H1 (cell line): ENCODE data around the gene ATXN7. TPM values are rescaled to one million over a fixed set of nuclear protein-coding genes. Genes with fewer than 3 reads are reported as not detected.

Experiments used
- CTCF ChIA-PET: fragments of 300-600 bp; sonication (Branson Sonifier 250); formaldehyde crosslinking; loops from one replicate; lab custom pipeline; 2021; ENCODE audit not compliant: partially characterized antibody; lab: Charles Lee
- POLR2A ChIA-PET: fragments of 300-600 bp; sonication (Branson Sonifier 250); formaldehyde crosslinking; loops from one replicate; lab custom pipeline; 2021; ENCODE audit warnings: inconsistent platforms; ENCODE audit not compliant: partially characterized antibody; lab: Charles Lee
- DNase-seq, 2 experiments: peaks; one replicate each; pipeline versions ENCODE4 v3.0.0 to v3.0.0-alpha.2; 2010 to 2022; ENCODE audit warnings: low spot score in 2 of 2, low read depth in 1 of 2, mixed read lengths in 1 of 2
- FAIRE-seq: peaks from 2 replicates; lab custom pipeline; 2011; peaks lifted over from hg19 to GRCh38; lab: Jason Lieb, UNC
- H2AFZ ChIP-seq: 2 replicates; pipeline ENCODE4 v1.8.1; 2012; ENCODE audit warnings: low read length, inconsistent platforms
- H2AK5ac ChIP-seq: 2 replicates; pipeline ENCODE4 v1.6.1; 2013; ENCODE audit warnings: low read depth, low read length
- H2BK120ac ChIP-seq: replicated peaks from 2 replicates; pipeline ENCODE3; 2013; ENCODE audit warnings: low read depth, low read length, inconsistent platforms
- H2BK12ac ChIP-seq: 2 replicates; pipeline ENCODE4 v1.6.1; 2013; ENCODE audit warnings: low read depth, low read length
- H2BK15ac ChIP-seq: 2 replicates; pipeline ENCODE4 v1.6.1; 2013; ENCODE audit warnings: low read length
- H2BK20ac ChIP-seq: 2 replicates; pipeline ENCODE4 v1.6.1; 2013; ENCODE audit warnings: low read length
- H2BK5ac ChIP-seq: 2 replicates; pipeline ENCODE4 v1.6.1; 2013; ENCODE audit warnings: low read depth, low read length
- H3K14ac ChIP-seq: 2 replicates; pipeline ENCODE4 v1.6.1; 2013; ENCODE audit warnings: inconsistent platforms; ENCODE audit not compliant: insufficient read length
- H3K18ac ChIP-seq: 2 replicates; pipeline ENCODE4 v1.6.1; 2013; ENCODE audit warnings: low read length; ENCODE audit errors: extremely low read depth
- H3K23ac ChIP-seq: 2 replicates; pipeline ENCODE4 v1.6.1; 2013; ENCODE audit warnings: inconsistent platforms; ENCODE audit not compliant: insufficient read length
- H3K23me2 ChIP-seq: 2 replicates; pipeline ENCODE4 v1.6.1; 2013; ENCODE audit warnings: low read depth, low read length
- H3K27ac ChIP-seq: 2 replicates; pipeline ENCODE4 v1.6.1; 2011; ENCODE audit warnings: low read depth, low read length, inconsistent platforms
- H3K27me3 ChIP-seq, 4 experiments: replicated peaks in 1 of 4; 1 replicate in 1 of 4; 2 replicates in 3 of 4; pipeline versions ENCODE4 v1.6.1 to v1.8.1; 2011 to 2013; ENCODE audit warnings: low read length in 3 of 4, mild to moderate bottlenecking in 3 of 4, inconsistent platforms in 2 of 4, mixed read lengths in 2 of 4, moderate library complexity in 1 of 4; ENCODE audit not compliant: control insufficient read depth in 3 of 4, insufficient read depth in 3 of 4; ENCODE audit errors: extremely low read depth in 1 of 4
- H3K36me3 ChIP-seq, 4 experiments: 2 replicates each; pipeline versions ENCODE4 v1.6.1 to v1.8.1; 2011 to 2013; ENCODE audit warnings: mild to moderate bottlenecking in 4 of 4, low read length in 3 of 4, moderate library complexity in 2 of 4, control low read depth in 1 of 4, inconsistent platforms in 1 of 4; ENCODE audit not compliant: insufficient read depth in 4 of 4, control insufficient read depth in 2 of 4
- H3K4ac ChIP-seq: replicated peaks from 2 replicates; pipeline ENCODE3; 2013; ENCODE audit warnings: low read length, low read depth, mixed read lengths, inconsistent platforms; ENCODE audit not compliant: insufficient read length
- H3K4me1 ChIP-seq, 4 experiments: replicated peaks in 1 of 4; 1 replicate in 1 of 4; 2 replicates in 3 of 4; pipeline versions ENCODE4 v1.6.1 to v1.8.1; 2011 to 2013; ENCODE audit warnings: low read length in 3 of 4, inconsistent platforms in 2 of 4, mixed read lengths in 1 of 4; ENCODE audit not compliant: insufficient read depth in 4 of 4, control insufficient read depth in 3 of 4
- H3K4me2 ChIP-seq, 2 experiments: 2 replicates each; pipeline versions ENCODE4 v1.6.1 to v1.8.1; 2011 to 2013; ENCODE audit warnings: low read depth in 2 of 2, low read length in 2 of 2, control low read depth in 1 of 2, inconsistent platforms in 1 of 2, mild to moderate bottlenecking in 1 of 2; ENCODE audit not compliant: insufficient read depth in 1 of 2
- H3K4me3 ChIP-seq, 4 experiments: fragments of 200-600, 300-600 bp in 1 of 4; sonication (generic), shearing (Covaris generic), sonication (Bioruptor Twin) in 1 of 4; 2 replicates each; pipeline versions ENCODE4 v1.5.1 to v1.8.1; 2011 to 2016; ENCODE audit warnings: low read length in 4 of 4, low read depth in 3 of 4, control low read depth in 2 of 4, inconsistent platforms in 2 of 4, mild to moderate bottlenecking in 2 of 4, mixed read lengths in 1 of 4, moderate library complexity in 1 of 4; ENCODE audit not compliant: insufficient read depth in 2 of 4; ENCODE audit errors: extremely low read depth in 1 of 4
- H3K56ac ChIP-seq: replicated peaks from 2 replicates; pipeline ENCODE3; 2013; ENCODE audit warnings: low read depth, mild to moderate bottlenecking, mixed read lengths, low read length, inconsistent platforms; ENCODE audit not compliant: insufficient read length
- H3K79me1 ChIP-seq: 2 replicates; pipeline ENCODE4 v1.6.1; 2013; ENCODE audit warnings: low read depth, low read length, control low read depth
- H3K79me2 ChIP-seq, 2 experiments: 2 replicates each; pipeline versions ENCODE4 v1.6.1 to v1.8.1; 2012 to 2013; ENCODE audit warnings: low read length in 2 of 2, mild to moderate bottlenecking in 2 of 2, inconsistent platforms in 1 of 2; ENCODE audit not compliant: insufficient read depth in 2 of 2, control insufficient read depth in 1 of 2
- H3K9ac ChIP-seq, 4 experiments: replicated peaks in 1 of 4; 1 replicate in 1 of 4; 2 replicates in 3 of 4; pipeline versions ENCODE4 v1.6.1 to v1.8.1; 2011 to 2013; ENCODE audit warnings: low read depth in 3 of 4, low read length in 3 of 4, control low read depth in 2 of 4, mild to moderate bottlenecking in 2 of 4, moderate library complexity in 2 of 4, inconsistent platforms in 1 of 4; ENCODE audit errors: extremely low read depth in 1 of 4
- H3K9me3 ChIP-seq, 2 experiments: 2 replicates each; pipeline versions ENCODE4 v1.6.1 to v1.8.1; 2012 to 2013; ENCODE audit warnings: mild to moderate bottlenecking in 2 of 2, moderate library complexity in 2 of 2, control low read depth in 1 of 2, inconsistent platforms in 1 of 2, low read depth in 1 of 2, low read length in 1 of 2, mixed read lengths in 1 of 2; ENCODE audit not compliant: insufficient read depth in 2 of 2
- H4K20me1 ChIP-seq, 2 experiments: replicated peaks in 1 of 2; 2 replicates each; pipeline versions ENCODE3 to v1.8.1; 2011 to 2013; ENCODE audit warnings: inconsistent platforms in 2 of 2, low read length in 2 of 2, mild to moderate bottlenecking in 1 of 2; ENCODE audit not compliant: insufficient read depth in 2 of 2, control insufficient read depth in 1 of 2
- H4K5ac ChIP-seq: 2 replicates; pipeline ENCODE4 v1.6.1; 2013; ENCODE audit warnings: low read length, low read depth, mixed read lengths, inconsistent platforms; ENCODE audit not compliant: insufficient read length
- H4K8ac ChIP-seq: 2 replicates; pipeline ENCODE4 v1.8.0; 2013; ENCODE audit warnings: mild to moderate bottlenecking, moderate library complexity, low read length, inconsistent platforms; ENCODE audit not compliant: insufficient read depth; ENCODE audit errors: extremely low read depth
- H4K91ac ChIP-seq: replicated peaks from 2 replicates; pipeline ENCODE3; 2013; ENCODE audit warnings: low read length, mixed read lengths, inconsistent platforms; ENCODE audit not compliant: insufficient read length
- ASH2L ChIP-seq: fragments of 200-600, 300-600 bp; sonication (generic); IDR thresholded peaks from one replicate; pipeline ENCODE4 v1.7.1; 2017; ENCODE audit warnings: low read length
- NANOG ChIP-seq: IDR thresholded peaks from 2 replicates; pipeline ENCODE4 v1.6.1; 2011; ENCODE audit warnings: low read length, low read depth, mild to moderate bottlenecking, inconsistent platforms; ENCODE audit not compliant: insufficient read depth, poor library complexity, severe bottlenecking
- SP1 ChIP-seq: IDR thresholded peaks from 2 replicates; pipeline ENCODE4 v1.6.1; 2011; ENCODE audit warnings: low read depth, low read length
- SP2 ChIP-seq: IDR thresholded peaks from 2 replicates; pipeline ENCODE4 v1.6.1; 2012; ENCODE audit warnings: mild to moderate bottlenecking, low read length, inconsistent platforms
- WGBS, 2 experiments: shearing (Covaris generic) in 1 of 2; methylation state at CpG; one replicate each; pipeline versions ENCODE4 v1.1.6 to v1.1.7; 2013 to 2015; ENCODE audit warnings: low lambda C conversion rate in 2 of 2, mixed read lengths in 2 of 2, inconsistent platforms in 1 of 2, low coverage in 1 of 2, missing lambda C conversion rate in 1 of 2; ENCODE audit not compliant: insufficient replicate concordance in 2 of 2, insufficient coverage in 1 of 2, insufficient read length in 1 of 2; ENCODE audit errors: extremely low coverage in 1 of 2, missing lambda C conversion rate in 1 of 2; 5-methylcytosine and 5-hydroxymethylcytosine counted together
- polyA plus RNA-seq, 7 experiments: library from polyadenylated mRNA; depleted of rRNA in 3 of 7; stranded (reverse) in 5 of 7; unstranded in 2 of 7; fragments of >200 nt in 5 of 7; fragments of 200-250 nt in 2 of 7; gene quantifications; 1 replicate in 5 of 7; 2 replicates in 1 of 7; 4 replicates in 1 of 7; pipeline versions ENCODE4 v1.2.1 to v1.2.3, GENCODE V29; 2011 to 2013; ENCODE audit warnings: missing spikeins in 2 of 7, mixed read lengths in 2 of 7
- total RNA-seq: library from RNA; stranded (reverse); fragmentation: NEBNext Ultra II Directional; extraction: Animal tissue kit (Norgen Biotek cat#: 25700); gene quantifications from 2 replicates; pipeline ENCODE4 v1.2.1, GENCODE V29; 2021

Gene ATXN7
- total and polyA plus RNA-seq, 2 of the 8 experiments (the other 6 are each of a cell fraction or from before 2014, with no cell fraction given), result 15.5 to 16.8 TPM

- H2BK15ac ChIP-seq, result no peak overlapping the region
- peaks cover 0 to 10% of the 10 kb centered on the region in 2 experiments; a peak in 2 of 4 replicates for H3K79me2 ChIP-seq
- no peak overlapping the region for H3K23ac ChIP-seq
- H3K9me3 ChIP-seq, result no peaks in the 10 kb centered on the region
- H2BK120ac ChIP-seq, result no peak overlapping the region
- no peak overlapping the region for H2BK12ac ChIP-seq
- FAIRE-seq (no peak), DNase-seq (no peak)
- WGBS, 2 experiments, result 27% methylated on average over 11 of the region's 11 CpGs; no CpG with 5 or more reads in 1 of the 2 experiments
- H3K4me3 ChIP-seq, result peak overlapping the region in 2 of 4 experiments; percentile 11 to 34; a peak in 4 of 8 replicates
- peaks cover 2% of the 10 kb centered on the region; the same call in 1 of the 2 replicates for H3K79me1 ChIP-seq
- peaks cover 7 to 37% (median 25%) of the 10 kb centered on the region in 4 experiments for H3K4me1 ChIP-seq
- no peak overlapping the region for H4K5ac ChIP-seq
- no peak overlapping the region for H2BK20ac ChIP-seq
- peak overlapping the region; percentile 39 for H3K27ac ChIP-seq
- H3K27me3 ChIP-seq, result no peaks in the 10 kb centered on the region
- H3K14ac ChIP-seq, result no peak overlapping the region
- peak overlapping the region; percentile 42 to 44 for H3K4me2 ChIP-seq
- no peak overlapping the region for H4K91ac ChIP-seq
- no peak overlapping the region for H2AK5ac ChIP-seq
- no peaks in the 10 kb centered on the region for H3K23me2 ChIP-seq
- no peak overlapping the region for H2AFZ ChIP-seq
- H3K9ac ChIP-seq, result no peak overlapping the region; a peak in 1 of 7 replicates
- no peak overlapping the region for H4K8ac ChIP-seq
- no peaks in the 10 kb centered on the region for H3K36me3 ChIP-seq
- ChIA-PET CTCF (interaction anchor here (0.6 to 4.5 kb wide), 5 partner anchors 8 to 27 kb away, joined by 3 to 29 read pairs (median 8); no protein-coding TSS in a partner anchor), POLR2A (interaction anchor here (0.7 kb wide), 1 partner anchor 40 kb away, joined by 3 read pairs; no protein-coding TSS in a partner anchor)
- TF ChIP-seq SP1 (0 out of 2 replicates have a peak, but pooled peaks have one; percentile 6), NANOG (peak; percentile 27), SP2 (no peak), ASH2L (peak; percentile 54)
- H3K56ac ChIP-seq, result no peak overlapping the region
- no peak overlapping the region for H2BK5ac ChIP-seq
- peaks cover 0 to 4% of the 10 kb centered on the region in 2 experiments for H4K20me1 ChIP-seq
- no peak overlapping the region for H3K4ac ChIP-seq
- H3K18ac ChIP-seq, result no peak overlapping the region
These were observed 107.2 kb downstream of the ATXN7 start for GRCh38 chr3:63970631-63971475.
